Lower leg skin (tissue), 4 donors: Measurements from ENCODE around the gene HDX. TPM values are rescaled to one million over a fixed set of nuclear protein-coding genes. Genes with fewer than 3 reads are reported as not detected.

Source experiments
- DNase-seq, 2 donors: peaks; one replicate each; pipeline ENCODE4 v3.0.0-alpha.2; 2019; ENCODE audit warnings: low spot score in 2 of 2
- H3K4me3 ChIP-seq: fragments of 200-600 bp; sonication (generic); 2 replicates; pipeline ENCODE4 v1.5.1; 2017; ENCODE audit warnings: mild to moderate bottlenecking, low read depth; ENCODE audit not compliant: poor library complexity, severe bottlenecking
- CTCF ChIP-seq, 3 donors: fragments of 450-650 bp; IDR thresholded peaks; one replicate each; pipeline ENCODE4 v1.5.1; 2016; ENCODE audit warnings: antibody characterized with exemption in 3 of 3, mild to moderate bottlenecking in 3 of 3, moderate library complexity in 2 of 3
- POLR2A ChIP-seq, 2 donors: fragments of 450-650 bp; IDR thresholded peaks; one replicate each; pipeline ENCODE4 v1.6.1; 2016 to 2017; ENCODE audit warnings: antibody characterized with exemption in 2 of 2, mild to moderate bottlenecking in 1 of 2, moderate library complexity in 1 of 2
- WGBS, 2 donors: methylation state at CpG; one replicate each; pipeline ENCODE4 v1.1.5; 2018; 5-methylcytosine and 5-hydroxymethylcytosine counted together
- intact Hi-C: fragments of 100-400 bp; cut with DNase I; formaldehyde crosslinking; loops from one replicate; pipeline ENCODE4 v1.15.0; 2023; ENCODE audit warnings: low total_unique reads
- total RNA-seq, 4 donors: library from RNA; depleted of rRNA; stranded (reverse); fragments of >200 nt; gene quantifications; one replicate each; pipeline ENCODE4 v1.1.0, GENCODE V29; 2016

HDX gene
- total RNA-seq, 4 donors from 2014 or later, result 0.42 to 3.0 (median 0.65) TPM

- 84 to 97% methylated on average over 1 of the region's 1 CpG for WGBS, 2 donors
- intact Hi-C loops, result no loop called here
- no peak for DNase-seq
- H3K4me3 ChIP-seq, result no peak overlapping the region
- TF ChIP-seq CTCF (IDR thresholded peaks at IDR 0.05), result no peak
- TF ChIP-seq POLR2A (IDR thresholded peaks at IDR 0.05), result no peak
Measured at GRCh38 chrX:84441143-84441542, 61.1 kb downstream of the HDX start.

GRCh38 chrX:84415140-84415539 lies 87.1 kb downstream of the HDX start:
- no peak for DNase-seq
- intact Hi-C loops, result no loop called here
- TF ChIP-seq POLR2A (IDR thresholded peaks at IDR 0.05) (no peak), CTCF (IDR thresholded peaks at IDR 0.05) (no peak)
- H3K4me3 ChIP-seq, result no peak overlapping the region

GRCh38 chrX:84363663-84364062 lies 138.6 kb downstream of the HDX start:
- intact Hi-C loops, result no loop called here
- TF ChIP-seq CTCF (IDR thresholded peaks at IDR 0.05), result no peak
- TF ChIP-seq POLR2A (IDR thresholded peaks at IDR 0.05), result no peak
- DNase-seq, result no peak
- H3K4me3 ChIP-seq, result no peak overlapping the region
- 6 to 33% methylated on average over 1 of the region's 1 CpG for WGBS, 2 donors

GRCh38 chrX:84363051-84363450 lies 139.2 kb downstream of the HDX start:
- DNase-seq, result no peak
- no peak overlapping the region for H3K4me3 ChIP-seq
- intact Hi-C loops, result no loop called here
- TF ChIP-seq POLR2A (IDR thresholded peaks at IDR 0.05) (no peak), CTCF (IDR thresholded peaks at IDR 0.05) (no peak)
- 27 to 32% methylated on average over 3 of the region's 3 CpGs for WGBS, 2 donors

GRCh38 chrX:84362184-84362838 lies 139.9 kb downstream of the HDX start:
- no peak overlapping the region for H3K4me3 ChIP-seq
- DNase-seq, result peak in 1 of 2 donors; percentile 12
- TF ChIP-seq CTCF (IDR thresholded peaks at IDR 0.05), result no peak
- TF ChIP-seq POLR2A (IDR thresholded peaks at IDR 0.05), result no peak
- WGBS, 2 donors, result 70 to 76% methylated on average over 3 of the region's 3 CpGs
- intact Hi-C loops, result no loop called here

GRCh38 chrX:84358271-84358670 lies 144.0 kb downstream of the HDX start:
- H3K4me3 ChIP-seq, result no peak overlapping the region
- WGBS, 2 donors, result 68 to 79% methylated on average over 1 of the region's 1 CpG
- TF ChIP-seq POLR2A (IDR thresholded peaks at IDR 0.05) (no peak), CTCF (IDR thresholded peaks at IDR 0.05) (no peak)
- no peak for DNase-seq
- intact Hi-C loops, result no loop called here
